ENCODE data around the gene PKDCC.
"Not testable (repeated sequence)": the region's sequence is repeated elsewhere in the genome, so short reads cannot be mapped to it uniquely, and the experiment has no call there.

PKDCC gene

GRCh38 chr2:42081151-42081550 is 33.3 kb downstream of the PKDCC start:
- intact Hi-C loops (cut with DNase I): not testable (repeated sequence)
- DNase-seq: peak in 1 of 10 donors; percentile 12

GRCh38 chr2:42082016-42082415 is 34.2 kb downstream of the PKDCC start:
- DNase-seq: no peak
- intact Hi-C loops (cut with DNase I): no loop called here

GRCh38 chr2:42084231-42084671 is 36.4 kb downstream of the PKDCC start:
- intact Hi-C loops (cut with DNase I): no loop called here

GRCh38 chr2:42085070-42085469 is 37.2 kb downstream of the PKDCC start:
- DNase-seq; intact Hi-C loops (cut with DNase I): not testable (repeated sequence)

More at GRCh38 chr2:42084231-42084671, 36.4 kb downstream of the PKDCC start:
- DNase-seq: peak in 1 of 10 donors; percentile 60

GRCh38 chr2:42085706-42086487 is 38.1 kb downstream of the PKDCC start:
- peak in 1 of 10 donors; percentile 10 for DNase-seq
- intact Hi-C loops (cut with DNase I): loop anchor here (1.0 kb wide), 2 partner anchors 217 to 233 kb away; no protein-coding TSS in a partner anchor

GRCh38 chr2:42086500-42086953 is 38.7 kb downstream of the PKDCC start:
- DNase-seq: peak in 5 of 10 donors; percentile 53 to 90 (median 59)
- intact Hi-C loops (cut with DNase I): loop anchor here (1.0 kb wide), 2 partner anchors 217 to 233 kb away; no protein-coding TSS in a partner anchor

GRCh38 chr2:42087137-42087856 is 39.5 kb downstream of the PKDCC start:
- DNase-seq: peak in 2 of 10 donors; percentile 37 to 73
- intact Hi-C loops (cut with DNase I): no loop called here

GRCh38 chr2:42087857-42088195 is 40.0 kb downstream of the PKDCC start:
- intact Hi-C loops (cut with DNase I): no loop called here
- DNase-seq: no peak

GRCh38 chr2:42089340-42089925 is 41.6 kb downstream of the PKDCC start:
- DNase-seq: peak in 1 of 10 donors; percentile 90
- intact Hi-C loops (cut with DNase I): no loop called here

GRCh38 chr2:42090216-42090615 is 42.4 kb downstream of the PKDCC start:
- intact Hi-C loops (cut with DNase I): no loop called here
- DNase-seq: peak in 1 of 10 donors; percentile 14

- intact Hi-C loops (cut with DNase I): no loop called here
- no peak for DNase-seq
These were observed 43.9 kb downstream of the PKDCC start for GRCh38 chr2:42091671-42092070.

- peak in 1 of 10 donors; percentile 26 for DNase-seq
These were observed 44.5 kb downstream of the PKDCC start for GRCh38 chr2:42092084-42092996.

GRCh38 chr2:42094114-42094513 is 46.3 kb downstream of the PKDCC start:
- intact Hi-C loops (cut with DNase I): no loop called here
- DNase-seq: no peak

More at GRCh38 chr2:42092084-42092996, 44.5 kb downstream of the PKDCC start:
- intact Hi-C loops (cut with DNase I): no loop called here

- intact Hi-C loops (cut with DNase I): loop anchor here (2.0 to 5.0 kb wide), 4 partner anchors 103 to 265 kb away; partner anchors contain the start of gene COX7A2L
These were observed 48.1 kb downstream of the PKDCC start for GRCh38 chr2:42095923-42096408.

GRCh38 chr2:42096869-42097591 is 49.2 kb downstream of the PKDCC start:
- intact Hi-C loops (cut with DNase I): loop anchor here (2.0 to 5.0 kb wide), 4 partner anchors 102 to 264 kb away; partner anchors contain the start of gene COX7A2L
- no peak for DNase-seq

More at GRCh38 chr2:42095923-42096408, 48.1 kb downstream of the PKDCC start:
- DNase-seq: peak in 8 of 10 donors; percentile 51 to 94 (median 79)

GRCh38 chr2:42098571-42099437 is 51.0 kb downstream of the PKDCC start:
- intact Hi-C loops (cut with DNase I): loop anchor here (5.0 kb wide), 1 partner anchor 138 kb away; no protein-coding TSS in a partner anchor
- DNase-seq: no peak

- intact Hi-C loops (cut with DNase I): loop anchor here (5.0 kb wide), 1 partner anchor 138 kb away; no protein-coding TSS in a partner anchor
- DNase-seq: no peak
These were observed 51.8 kb downstream of the PKDCC start for GRCh38 chr2:42099438-42100173.
